ENCODE data around the gene TAS2R31.

DNA sequence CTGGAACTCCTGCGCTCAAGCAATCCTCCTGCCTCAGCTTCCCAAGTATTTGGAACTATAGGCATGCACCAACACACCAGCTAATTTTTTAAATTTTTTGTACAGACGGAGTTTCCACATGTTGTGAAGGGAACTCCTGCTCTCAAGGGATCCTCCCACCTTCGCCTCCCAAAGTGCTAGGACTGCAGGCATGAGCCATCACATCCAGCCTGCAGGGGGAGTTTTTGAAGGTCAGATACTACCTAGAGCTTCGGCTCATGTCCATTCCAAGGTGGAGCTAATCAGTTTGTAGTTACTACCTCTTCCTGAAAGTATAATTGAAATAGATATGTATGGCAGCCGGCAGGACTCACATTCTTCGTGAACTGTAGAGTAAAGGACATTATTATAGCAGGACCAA, 5.1 kb downstream of the TAS2R31 start:
- TF ChIP-seq POLR2AphosphoS5 (IDR thresholded peaks at IDR 0.05; ENCODE audit: low read depth, low read length), result no peak
- TF ChIP-seq, protein P1, sequence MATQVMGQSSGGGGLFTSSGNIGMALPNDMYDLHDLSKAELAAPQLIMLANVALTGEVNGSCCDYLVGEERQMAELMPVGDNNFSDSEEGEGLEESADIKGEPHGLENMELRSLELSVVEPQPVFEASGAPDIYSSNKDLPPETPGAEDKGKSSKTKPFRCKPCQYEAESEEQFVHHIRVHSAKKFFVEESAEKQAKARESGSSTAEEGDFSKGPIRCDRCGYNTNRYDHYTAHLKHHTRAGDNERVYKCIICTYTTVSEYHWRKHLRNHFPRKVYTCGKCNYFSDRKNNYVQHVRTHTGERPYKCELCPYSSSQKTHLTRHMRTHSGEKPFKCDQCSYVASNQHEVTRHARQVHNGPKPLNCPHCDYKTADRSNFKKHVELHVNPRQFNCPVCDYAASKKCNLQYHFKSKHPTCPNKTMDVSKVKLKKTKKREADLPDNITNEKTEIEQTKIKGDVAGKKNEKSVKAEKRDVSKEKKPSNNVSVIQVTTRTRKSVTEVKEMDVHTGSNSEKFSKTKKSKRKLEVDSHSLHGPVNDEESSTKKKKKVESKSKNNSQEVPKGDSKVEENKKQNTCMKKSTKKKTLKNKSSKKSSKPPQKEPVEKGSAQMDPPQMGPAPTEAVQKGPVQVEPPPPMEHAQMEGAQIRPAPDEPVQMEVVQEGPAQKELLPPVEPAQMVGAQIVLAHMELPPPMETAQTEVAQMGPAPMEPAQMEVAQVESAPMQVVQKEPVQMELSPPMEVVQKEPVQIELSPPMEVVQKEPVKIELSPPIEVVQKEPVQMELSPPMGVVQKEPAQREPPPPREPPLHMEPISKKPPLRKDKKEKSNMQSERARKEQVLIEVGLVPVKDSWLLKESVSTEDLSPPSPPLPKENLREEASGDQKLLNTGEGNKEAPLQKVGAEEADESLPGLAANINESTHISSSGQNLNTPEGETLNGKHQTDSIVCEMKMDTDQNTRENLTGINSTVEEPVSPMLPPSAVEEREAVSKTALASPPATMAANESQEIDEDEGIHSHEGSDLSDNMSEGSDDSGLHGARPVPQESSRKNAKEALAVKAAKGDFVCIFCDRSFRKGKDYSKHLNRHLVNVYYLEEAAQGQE (IDR thresholded peaks at IDR 0.05; ENCODE audit: insufficient read depth in 1 of 2, low read depth in 2 of 2, low read length in 2 of 2), result no peak
- TF ChIP-seq TAF1 (IDR thresholded peaks at IDR 0.05; ENCODE audit: borderline replicate concordance, insufficient read depth, low read length), result no peak
